GM23338 (cell line): ENCODE measurements around the gene ZYG11A. TPM values are rescaled to one million over a fixed set of nuclear protein-coding genes. Genes with fewer than 3 reads are reported as not detected.

Experiments used
- ATAC-seq: fragments of 200-7000 bp; cut with Tn5 transposase; 3 replicates; pipeline ENCODE4 v1.9.1; 2020
- DNase-seq: peaks from one replicate; pipeline ENCODE4 v3.0.0-alpha.2; 2015; ENCODE audit warnings: low spot score
- H2AFZ ChIP-seq: fragments of 200-600 bp; sonication (generic); 2 replicates; pipeline ENCODE4 v1.8.0; 2016; ENCODE audit warnings: antibody characterized with exemption, mild to moderate bottlenecking, moderate library complexity
- H3F3A ChIP-seq: fragments of 200-600 bp; sonication (generic); replicated peaks from 2 replicates; pipeline ENCODE4 v1.8.0; 2017; ENCODE audit warnings: antibody characterized with exemption, mixed run types, low read depth
- H3K27ac ChIP-seq: fragments of 200-600 bp; sonication (generic); 2 replicates; pipeline ENCODE4 v1.6.1; 2016; ENCODE audit warnings: low read depth
- H3K27me3 ChIP-seq: fragments of 200-600 bp; sonication (generic); 2 replicates; pipeline ENCODE4 v1.8.0; 2016; ENCODE audit warnings: mild to moderate bottlenecking, mixed run types, moderate library complexity; ENCODE audit not compliant: insufficient read depth
- H3K36me3 ChIP-seq: fragments of 200-600 bp; sonication (generic); 2 replicates; pipeline ENCODE4 v1.8.0; 2016; ENCODE audit warnings: mild to moderate bottlenecking; ENCODE audit not compliant: insufficient read depth
- H3K4me1 ChIP-seq: fragments of 200-600 bp; sonication (generic); 2 replicates; pipeline ENCODE4 v1.8.0; 2016; ENCODE audit warnings: mild to moderate bottlenecking, moderate library complexity; ENCODE audit not compliant: insufficient read depth
- H3K4me2 ChIP-seq: fragments of 200-600 bp; sonication (generic); 2 replicates; pipeline ENCODE4 v1.7.1; 2017; ENCODE audit warnings: mixed run types
- H3K4me3 ChIP-seq: fragments of 200-600 bp; sonication (generic); 2 replicates; pipeline ENCODE4 v1.6.1; 2016; ENCODE audit warnings: mixed run types
- H3K79me2 ChIP-seq: fragments of 200-600 bp; sonication (generic); replicated peaks from 2 replicates; pipeline ENCODE4 v1.8.0; 2017; ENCODE audit warnings: mild to moderate bottlenecking; ENCODE audit not compliant: insufficient read depth
- H3K9me2 ChIP-seq: fragments of 200-600 bp; sonication (generic); 2 replicates; pipeline ENCODE4 v1.8.0; 2017; ENCODE audit not compliant: insufficient read depth
- H4K20me1 ChIP-seq: fragments of 200-600 bp; sonication (generic); replicated peaks from 2 replicates; pipeline ENCODE4 v1.8.0; 2017; ENCODE audit warnings: mild to moderate bottlenecking; ENCODE audit not compliant: insufficient read depth
- H3K27ac Mint-ChIP-seq: 2 replicates; pipeline ENCODE4 v1.8.0; 2020; ENCODE audit warnings: inconsistent platforms, mild to moderate bottlenecking, moderate library complexity, mixed read lengths
- H3K27me3 Mint-ChIP-seq: 3 replicates; pipeline ENCODE4 v1.8.0; 2022; ENCODE audit warnings: low read depth, mild to moderate bottlenecking, moderate library complexity, mixed read lengths, inconsistent platforms; ENCODE audit not compliant: insufficient read depth, poor library complexity
- H3K36me3 Mint-ChIP-seq: 3 replicates; pipeline ENCODE4 v1.8.0; 2021; ENCODE audit warnings: low read depth, mild to moderate bottlenecking, inconsistent platforms, moderate library complexity, mixed read lengths
- H3K4me1 Mint-ChIP-seq: 3 replicates; pipeline ENCODE4 v1.8.0; 2020; ENCODE audit warnings: mild to moderate bottlenecking, inconsistent platforms, mixed read lengths
- H3K4me3 Mint-ChIP-seq: 3 replicates; pipeline ENCODE4 v1.8.0; 2021; ENCODE audit warnings: moderate library complexity, mild to moderate bottlenecking, inconsistent platforms, mixed read lengths
- H3K9me3 Mint-ChIP-seq: 3 replicates; pipeline ENCODE4 v1.8.0; 2020; ENCODE audit warnings: moderate library complexity, mild to moderate bottlenecking, inconsistent platforms, mixed read lengths
- CREB1 ChIP-seq: fragments of 250-450 bp; sonication (Bioruptor Pico); IDR thresholded peaks from 2 replicates; pipeline ENCODE4 v1.5.0; 2020; ENCODE audit warnings: low read depth, mild to moderate bottlenecking, moderate library complexity
- CTCF ChIP-seq, 2 experiments: fragments of 200-600 bp in 1 of 2; sonication (generic) in 1 of 2; conservative IDR thresholded peaks; 2 replicates each; pipeline versions ENCODE4 v1.5.1 to v1.6.1; 2016 to 2017; ENCODE audit warnings: antibody characterized with exemption in 2 of 2, low read depth in 2 of 2, mild to moderate bottlenecking in 2 of 2, moderate library complexity in 1 of 2
- ETS1 ChIP-seq: IDR thresholded peaks from 2 replicates; pipeline ENCODE4 v1.6.1; 2016; ENCODE audit warnings: antibody characterized with exemption
- EZH2 ChIP-seq: fragments of 200-600 bp; sonication (generic); IDR thresholded peaks from one replicate; pipeline ENCODE4 v1.8.0; 2017; ENCODE audit warnings: antibody characterized with exemption, mild to moderate bottlenecking, low read depth; ENCODE audit not compliant: unreplicated experiment
- JUNB ChIP-seq: IDR thresholded peaks from one replicate; pipeline ENCODE4 v1.6.1; 2016; ENCODE audit warnings: antibody characterized with exemption; ENCODE audit not compliant: unreplicated experiment
- NANOG ChIP-seq: IDR thresholded peaks from 2 replicates; pipeline ENCODE4 v1.6.1; 2016; ENCODE audit warnings: antibody characterized with exemption, borderline replicate concordance
- POLR2AphosphoS5 ChIP-seq: IDR thresholded peaks from 2 replicates; pipeline ENCODE4 v1.6.1; 2016; ENCODE audit warnings: antibody characterized with exemption, low read depth
- REST ChIP-seq: IDR thresholded peaks from one replicate; pipeline ENCODE4 v1.6.1; 2018; ENCODE audit warnings: antibody characterized with exemption; ENCODE audit not compliant: unreplicated experiment
- STAT1 ChIP-seq: IDR thresholded peaks from one replicate; pipeline ENCODE4 v1.6.1; 2016; ENCODE audit warnings: antibody characterized with exemption; ENCODE audit not compliant: unreplicated experiment
- ZNF114 ChIP-seq: fragments of 250-450 bp; sonication (Bioruptor Pico); IDR thresholded peaks from 2 replicates; pipeline ENCODE4 v1.5.0; 2020; ENCODE audit warnings: mild to moderate bottlenecking, moderate library complexity
- polyA plus RNA-seq: library from polyadenylated mRNA; unstranded; fragments of >200 nt; fragmentation: Nextera tagmentation; extraction: Ambion mirVana; gene quantifications from 2 replicates; pipeline ENCODE4 v1.2.1, GENCODE V29; 2016
- total RNA-seq: library from RNA; depleted of rRNA; stranded (reverse); fragments of >200 nt; shearing (Covaris generic); gene quantifications from 2 replicates; pipeline ENCODE4 v1.2.3, GENCODE V29; 2014

The ZYG11A gene
- total and polyA plus RNA-seq, 2 experiments from 2014 or later: 1.3 to 4.8 TPM

- TF ChIP-seq ETS1 (no peak), STAT1 (no peak), NANOG (no peak), JUNB (no peak), POLR2AphosphoS5 (no peak), EZH2 (no peak), CTCF (conservative IDR thresholded peaks at IDR 0.05; ENCODE audit: low read depth in 2 of 2) (no peak), CREB1 (CRISPR knock-in tag) (no peak), REST (no peak)
Observed at GRCh38 chr1:52857443-52857842, 14.9 kb downstream of the ZYG11A start (continued).

- H2AFZ ChIP-seq: no peak overlapping the region
- H3K79me2 ChIP-seq: no peaks in the 10 kb centered on the region
- no peaks in the 10 kb centered on the region for H3K9me2 ChIP-seq
- Mint-ChIP-seq H3K4me3 (no peak overlapping the region), H3K27me3 (no peaks in the 10 kb centered on the region), H3K36me3 (no peaks in the 10 kb centered on the region), H3K4me1 (peaks cover 4% of the 10 kb centered on the region; the same call in 2 of the 3 replicates), H3K27ac (no peak overlapping the region), H3K9me3 (no peaks in the 10 kb centered on the region)
- peak; percentile 32; the same call in 1 of the 3 replicates for ATAC-seq
- no peaks in the 10 kb centered on the region for H4K20me1 ChIP-seq
- H3K27me3 ChIP-seq: no peaks in the 10 kb centered on the region
- H3K4me1 ChIP-seq: no peaks in the 10 kb centered on the region
- no peak overlapping the region for H3K4me3 ChIP-seq
- no peaks in the 10 kb centered on the region for H3K36me3 ChIP-seq
- no peak overlapping the region for H3K27ac ChIP-seq
- H3K4me2 ChIP-seq: no peak overlapping the region
- no peaks in the 10 kb centered on the region for H3F3A ChIP-seq
- DNase-seq: no peak
- TF ChIP-seq CREB1 (CRISPR knock-in tag): no peak
- TF ChIP-seq ZNF114 (CRISPR knock-in tag): no peak
- no peak for TF ChIP-seq ETS1
- no peak for TF ChIP-seq NANOG
Observed at GRCh38 chr1:52862666-52863458, 20.3 kb downstream of the ZYG11A start.
